Measurements from ENCODE around the gene PKM. TPM values are rescaled to one million over a fixed set of nuclear protein-coding genes. Genes with fewer than 3 reads are reported as not detected.

PKM gene
- total and polyA plus RNA-seq, 9 of the 15 experiments (the other 6 are each of a cell fraction or from before 2014, with no cell fraction given), result 140 to 825 (median 383) TPM

- Histone ChIP-seq H3K9me1 (ENCODE audit: control insufficient read depth, insufficient read depth, low read length) (no peaks in the 10 kb centered on the region), H3K36me3 (ENCODE audit: control insufficient read depth, insufficient read depth, low read length) (no peaks in the 10 kb centered on the region), H3K79me2 (ENCODE audit: control insufficient read depth, insufficient read depth, low read length) (no peaks in the 10 kb centered on the region), H4K20me1 (replicated peaks; ENCODE audit: control insufficient read depth, insufficient read depth, low read length) (0 out of 2 replicates have a peak, but pooled peaks cover 4% of the 10 kb centered on the region), H3K4me2 (ENCODE audit: insufficient read depth, low read length) (no peak overlapping the region), H3K9me3 (replicated peaks; ENCODE audit: control insufficient read depth, insufficient read depth, low read depth, low read length) (no peaks in the 10 kb centered on the region), H3K4me1 (replicated peaks in 1 of 2; ENCODE audit: control insufficient read depth in 2 of 2, insufficient read depth in 2 of 2, low read length in 2 of 2) (peaks cover 0 to 7% of the 10 kb centered on the region in 2 experiments; a peak in 1 of 5 replicates), H3K27ac (ENCODE audit: extremely low read depth, low read depth, low read length) (no peak overlapping the region), H3K27me3 (ENCODE audit: control insufficient read depth in 2 of 2, insufficient read depth in 2 of 2, low read length in 2 of 2) (peaks cover 41 to 56% of the 10 kb centered on the region in 2 experiments), H3K4me3 (no peak overlapping the region), H3K9ac (ENCODE audit: insufficient read depth in 1 of 2, low read depth in 2 of 2, low read length in 2 of 2) (no peak overlapping the region), H2AFZ (ENCODE audit: low read depth, low read length) (no peak overlapping the region)
- intact Hi-C loops (cut with micrococcal nuclease), result no loop called here
- no peak for ATAC-seq
- FAIRE-seq, result peak; percentile 19
- ChIA-PET POLR2A (interaction anchor here (0.6 kb wide), 2 partner anchors 186 to 646 kb away, joined by 3 read pairs; no protein-coding TSS in a partner anchor), CTCF (ENCODE audit: low intra/inter-chr PET ratio) (no interaction called here)
- DNase-seq (ENCODE audit: extremely low read depth in 1 of 4, low spot score in 3 of 4), result no peak
- TF ChIP-seq PURB (CRISPR knock-in tag; IDR thresholded peaks at IDR 0.05; ENCODE audit: low read depth), result no peak
- no peak for TF ChIP-seq ZNF274 (IDR thresholded peaks at IDR 0.05; ENCODE audit: borderline replicate concordance, low read depth, low read length)
- TF ChIP-seq ZNF318 (IDR thresholded peaks at IDR 0.05; ENCODE audit: borderline replicate concordance in 1 of 2, low read depth in 1 of 2), result no peak
- in situ Hi-C loops (cut with MboI), result no loop called here
- BruUV-seq (replicated peaks), result no TSS peak
- 0% methylated on average over 3 of the region's 3 CpGs for WGBS (ENCODE audit: insufficient coverage, low coverage, missing lambda C conversion rate)
Measured at GRCh38 chr15:72182244-72182643, 48.7 kb downstream of the PKM start.
